ENCODE results near the gene B3GAT3.
"Not testable (repeated sequence)": the region's sequence is repeated elsewhere in the genome, so short reads cannot be mapped to it uniquely, and the experiment has no call there.

Gene B3GAT3

DNA sequence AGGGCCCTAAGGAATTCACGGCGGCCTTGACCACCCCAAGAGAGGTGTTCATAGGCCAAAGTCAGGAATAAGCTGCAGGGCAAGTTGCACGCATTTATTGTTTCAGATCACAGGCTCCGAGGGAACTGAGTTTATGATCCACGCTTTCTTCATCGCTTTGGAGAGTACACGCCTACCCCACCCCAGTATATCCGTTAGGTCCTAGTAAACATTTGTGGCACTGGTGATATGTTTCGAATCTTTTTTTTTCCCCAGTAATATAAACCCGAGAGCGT is 23.8 kb upstream of the B3GAT3 start:
- DNase-seq: no peak

- DNase-seq: no peak
Measured at GRCh38 chr11:62644220-62644619, 22.4 kb upstream of the B3GAT3 start.

DNA sequence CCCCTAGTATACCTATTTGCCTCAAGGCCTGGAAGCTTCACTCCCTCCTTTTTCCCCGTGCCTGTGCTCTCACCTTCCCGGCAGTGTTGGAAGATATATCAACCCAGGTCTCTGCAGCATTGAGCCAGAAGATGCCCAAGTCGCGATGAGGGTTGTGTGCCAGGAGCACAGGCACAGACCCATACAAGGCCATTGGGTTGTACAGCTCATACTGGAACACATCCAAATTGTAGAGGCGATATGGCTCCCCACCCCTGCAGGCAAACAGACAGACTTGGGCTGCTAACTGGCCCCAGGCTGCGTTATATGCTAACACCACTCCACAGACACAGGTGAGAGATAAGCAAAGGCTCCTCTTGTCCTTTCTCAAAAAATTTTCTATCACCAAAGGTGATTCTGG is 10.7 kb upstream of the B3GAT3 start:
- DNase-seq: no peak

- DNase-seq: no peak
Measured at GRCh38 chr11:62627713-62628112, 5.9 kb upstream of the B3GAT3 start.

GRCh38 chr11:62622476-62623089 is 797 bp upstream of the B3GAT3 start:
- no peak for DNase-seq

DNA sequence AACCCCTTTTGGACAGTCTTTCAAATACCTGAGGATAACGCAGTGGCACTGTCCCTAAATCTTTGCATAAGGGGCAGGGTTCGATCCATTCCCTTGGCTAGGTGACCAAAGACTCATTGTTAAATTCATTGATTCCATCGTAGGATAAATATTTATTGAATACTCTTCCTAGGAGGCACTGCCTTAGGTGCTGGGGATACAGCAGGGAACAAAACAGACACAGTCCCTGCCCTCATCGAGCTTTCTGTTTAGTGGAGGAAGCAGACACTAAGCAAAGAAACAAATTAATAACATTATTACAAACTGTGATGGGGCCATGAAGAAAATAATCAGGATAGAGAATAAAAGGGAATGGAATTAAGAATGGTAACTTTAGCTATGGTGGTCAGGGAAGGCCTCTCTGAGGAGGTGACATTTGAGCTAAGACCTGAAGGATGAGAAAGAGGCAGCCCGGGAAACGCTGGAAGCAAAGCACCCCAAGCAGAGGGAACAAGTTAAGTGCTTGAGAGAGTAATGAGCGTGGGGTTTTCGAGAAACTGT is 689 bp downstream of the B3GAT3 start:
- DNase-seq: no peak

GRCh38 chr11:62616957-62617356 is 4.8 kb downstream of the B3GAT3 start:
- DNase-seq: not testable (repeated sequence)

GRCh38 chr11:62615521-62615920 is 6.3 kb downstream of the B3GAT3 start:
- no peak for DNase-seq

DNA sequence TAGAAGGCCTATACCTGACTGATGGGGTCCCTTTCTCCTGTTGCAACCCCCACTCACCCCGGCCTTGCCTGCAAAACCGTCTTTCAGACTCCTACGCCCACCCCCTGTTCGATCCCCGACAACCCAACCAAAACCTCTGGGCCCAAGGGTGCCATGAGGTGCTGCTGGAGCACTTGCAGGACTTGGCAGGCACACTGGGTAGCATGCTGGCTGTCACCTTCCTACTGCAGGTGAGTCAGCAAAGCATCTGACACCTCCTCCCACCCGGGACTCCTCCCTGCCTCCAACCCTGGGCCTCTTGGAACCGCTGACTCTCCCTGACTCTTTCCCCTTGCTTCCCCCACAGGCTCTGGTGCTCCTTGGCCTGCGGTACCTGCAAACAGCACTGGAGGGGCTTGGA is 7.5 kb downstream of the B3GAT3 start:
- DNase-seq: peak; percentile 73

- DNase-seq: no peak
Measured at GRCh38 chr11:62613291-62613778, 8.5 kb downstream of the B3GAT3 start.

GRCh38 chr11:62612366-62613290 is 9.2 kb downstream of the B3GAT3 start, which contains the start of the genes EML3 and ROM1:
EML3 (minus strand) TSS chr11:62612775; CDS start chr11:62612457, 318 bp downstream.
ROM1 (plus strand) TSS chr11:62613257; CDS start chr11:62613282, 25 bp downstream.
- peak; percentile 85 for DNase-seq

- peak; percentile 72 for DNase-seq
Measured at GRCh38 chr11:62611705-62612365, 10.0 kb downstream of the B3GAT3 start.

DNA sequence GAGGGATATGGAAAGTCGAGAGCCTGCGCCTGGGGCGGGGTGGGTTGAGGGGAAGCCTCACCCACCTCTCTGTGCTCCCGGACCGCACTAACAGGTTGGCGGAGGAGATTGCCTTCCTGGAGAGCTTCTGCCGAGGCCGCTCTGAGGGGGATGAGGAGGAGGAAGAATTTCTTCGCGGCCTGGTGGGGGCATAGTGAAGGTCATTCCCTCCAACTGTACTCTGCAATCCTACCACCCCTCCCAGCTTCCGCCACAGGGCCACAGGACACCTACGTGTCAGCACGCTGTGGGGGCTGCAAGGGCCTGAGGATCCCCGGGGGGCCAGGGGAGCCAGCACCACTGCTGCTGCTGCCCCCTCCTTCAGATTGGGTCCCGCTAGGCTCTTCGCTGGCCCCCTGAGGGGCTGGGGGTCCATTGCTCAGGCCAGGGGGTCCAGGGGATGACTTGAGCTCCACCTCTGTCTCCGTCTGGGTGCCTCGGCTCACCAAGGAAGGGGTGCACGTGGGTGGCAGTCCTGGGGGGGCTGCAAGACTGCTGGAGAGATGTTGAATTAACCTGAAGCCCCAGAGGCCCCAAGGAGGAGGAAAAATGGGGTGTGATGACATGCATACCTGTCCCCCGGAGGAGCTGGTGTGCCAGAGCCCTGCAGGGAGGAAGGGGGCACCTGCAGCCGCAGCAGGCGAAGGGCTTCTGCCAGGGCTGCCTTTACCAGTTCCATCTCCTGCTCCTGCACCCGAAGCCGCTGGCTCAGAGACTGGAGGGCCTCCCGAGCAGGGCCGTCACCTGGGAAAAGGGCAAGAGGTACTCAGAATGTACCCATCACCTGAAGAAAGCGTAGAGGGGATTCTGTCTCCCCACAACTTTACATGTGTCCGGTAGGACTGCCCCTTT is 10.7 kb downstream of the B3GAT3 start:
- no peak for DNase-seq

GRCh38 chr11:62610403-62610802 is 11.4 kb downstream of the B3GAT3 start:
- no peak for DNase-seq

- DNase-seq: no peak
Measured at GRCh38 chr11:62608776-62609175, 13.0 kb downstream of the B3GAT3 start.

DNA sequence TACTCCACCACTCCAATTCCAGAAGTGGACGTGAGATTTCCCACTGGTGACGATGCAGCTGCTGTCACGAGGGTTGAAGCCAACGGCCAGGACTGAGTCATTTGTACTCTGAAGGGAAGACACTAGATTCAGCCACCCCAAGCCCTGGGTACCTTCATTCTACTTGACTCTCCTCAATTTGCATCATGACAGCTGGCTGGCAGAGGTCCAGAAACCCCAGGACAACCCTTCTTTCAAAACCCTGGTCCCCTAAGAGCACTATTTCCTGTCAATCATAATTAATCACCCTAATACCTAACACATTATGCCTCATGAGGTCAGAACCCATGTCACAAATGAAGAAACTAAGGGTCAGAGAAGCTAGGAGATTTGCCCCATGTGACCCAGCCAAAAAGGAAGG is 14.1 kb downstream of the B3GAT3 start:
- DNase-seq: no peak

- no peak for DNase-seq
Measured at GRCh38 chr11:62605902-62606301, 15.9 kb downstream of the B3GAT3 start.

DNA sequence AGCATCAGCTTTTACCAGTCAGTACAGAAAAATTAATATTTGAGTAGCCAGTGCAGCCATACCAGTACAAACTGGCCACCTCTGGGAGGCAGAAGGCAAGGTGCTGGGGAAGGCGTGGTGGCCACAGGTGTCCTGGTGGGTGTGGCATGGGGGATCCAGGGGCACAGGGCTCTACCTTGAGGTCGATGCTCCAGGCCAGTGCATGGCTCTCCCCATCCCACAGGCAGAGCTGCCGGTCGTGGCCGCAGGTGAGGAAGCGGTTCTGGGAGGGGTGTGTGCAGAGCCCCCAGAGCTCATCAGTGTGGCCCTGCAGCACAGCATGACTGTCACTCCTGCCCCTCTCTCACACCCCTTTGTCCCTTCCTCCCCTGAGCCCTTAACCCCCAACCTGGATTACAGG is 16.3 kb downstream of the B3GAT3 start:
- DNase-seq: no peak

DNA sequence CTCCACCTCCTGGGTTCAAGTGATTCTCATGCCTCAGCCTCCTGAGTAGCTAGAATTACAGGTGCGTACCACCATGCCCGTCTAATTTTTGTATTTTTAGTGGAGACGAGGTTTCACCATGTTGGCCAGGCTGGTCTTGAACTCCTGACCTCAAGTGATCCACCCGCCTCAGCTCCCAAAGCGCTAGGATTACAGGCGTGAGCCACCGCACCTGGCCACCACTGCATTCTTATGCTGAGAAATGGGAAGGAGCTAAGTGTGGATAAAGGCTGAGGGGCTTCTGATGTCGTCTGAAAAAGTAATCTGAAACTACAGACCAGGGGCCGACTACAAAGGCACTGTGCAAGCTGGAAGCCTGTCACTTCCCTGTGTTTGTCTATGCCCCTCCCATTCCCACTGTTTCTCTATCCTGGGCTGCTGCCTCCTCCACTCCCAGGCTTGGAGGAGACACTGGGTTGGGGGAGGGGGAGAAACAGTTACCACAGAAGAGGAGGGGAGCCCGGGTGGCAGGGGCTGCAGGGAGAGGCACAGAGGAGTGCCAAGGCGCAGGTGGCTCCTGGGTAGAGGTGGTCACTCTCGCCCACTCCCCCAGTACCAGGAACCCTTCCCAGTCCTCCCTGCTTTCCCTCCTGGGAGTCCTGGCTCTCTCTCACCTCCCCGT is 17.2 kb downstream of the B3GAT3 start:
- no peak for DNase-seq

DNA sequence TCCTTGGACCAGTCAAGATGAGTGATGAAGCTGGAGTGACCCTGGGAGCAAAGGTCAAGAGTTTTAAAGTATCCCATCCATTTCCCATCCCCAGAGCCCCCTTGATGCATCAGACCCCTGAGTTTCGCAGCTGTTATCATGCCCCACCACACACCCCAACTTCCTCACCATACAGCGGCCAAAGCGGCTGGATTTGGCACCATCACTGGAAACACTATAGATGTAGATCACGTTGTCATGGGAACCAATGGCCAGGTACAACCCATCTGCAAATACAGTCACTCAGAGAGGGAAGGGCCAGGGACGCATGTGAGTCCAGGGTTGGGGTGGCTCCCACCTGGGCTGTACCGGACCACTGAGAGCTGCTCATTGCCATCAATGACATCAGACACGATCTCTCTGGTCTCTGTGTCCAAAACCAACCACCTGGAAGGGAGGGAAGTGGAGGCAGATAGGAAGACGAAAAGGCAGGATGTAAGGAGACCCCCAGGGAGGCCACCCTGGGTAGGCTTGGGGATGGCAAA is 17.9 kb downstream of the B3GAT3 start:
- no peak for DNase-seq

GRCh38 chr11:62603072-62603408 is 18.7 kb downstream of the B3GAT3 start:
- no peak for DNase-seq
